HCT116 (cell line): ENCODE measurements around the gene DGKB. TPM values are rescaled to one million over a fixed set of nuclear protein-coding genes. Genes with fewer than 3 reads are reported as not detected.

Source experiments
- ATAC-seq: fragments of 200-7000 bp; cut with Tn5 transposase; 2 replicates; pipeline ENCODE4 v1.9.1; 2020; ENCODE audit warnings: mild to moderate bottlenecking, moderate library complexity
- BruUV-seq: library from RNA; stranded (reverse); fragments of 400-500 nt; replicated peaks from 2 replicates; lab custom pipeline; 2021; lab: Mats Ljungman, UMichigan
- CTCF ChIA-PET: fragments of 300-600 bp; sonication (Branson Sonifier 250); formaldehyde crosslinking; loops from one replicate; lab custom pipeline; 2021; ENCODE audit warnings: antibody characterized with exemption; lab: Charles Lee
- POLR2A ChIA-PET: fragments of 300-600, 350-600 bp; sonication (Branson Sonifier 250); formaldehyde crosslinking; loops from one replicate; lab custom pipeline; 2021; ENCODE audit warnings: antibody characterized with exemption; lab: Charles Lee
- RAD21 ChIA-PET, 2 experiments: fragments of 300-600 bp; sonication (Branson Sonifier 250); formaldehyde crosslinking; loops; one replicate each; lab custom pipeline; 2023; ENCODE audit warnings: low total read pairs in 2 of 2; ENCODE audit not compliant: uncharacterized antibody in 2 of 2, unreplicated experiment in 2 of 2, low non-redundant PET in 1 of 2; lab: Charles Lee
- DNase-seq: peaks from one replicate; pipeline ENCODE4 v3.0.0-alpha.2; 2010; ENCODE audit warnings: low read depth, low spot score
- H2AFZ ChIP-seq: fragments of 200-600 bp; shearing (Covaris generic), sonication (generic); 2 replicates; pipeline ENCODE4 v1.6.1; 2017; ENCODE audit warnings: low read depth, mixed run types, mixed read lengths, antibody characterized with exemption, low read length; ENCODE audit not compliant: poor library complexity, severe bottlenecking
- H3K27ac ChIP-seq: 2 replicates; pipeline ENCODE4 v1.5.1; 2012; ENCODE audit warnings: low read depth, low read length
- H3K27me3 ChIP-seq: fragments of 200-600 bp; sonication (generic); 2 replicates; pipeline ENCODE4 v1.6.1; 2016; ENCODE audit warnings: mixed run types, low read length, mixed read lengths; ENCODE audit not compliant: insufficient read depth
- H3K36me3 ChIP-seq, 2 experiments: fragments of 200-500 bp in 1 of 2; fragments of 200-600 bp in 1 of 2; sonication (Bioruptor generic) in 1 of 2; sonication (generic) in 1 of 2; 2 replicates each; pipeline versions ENCODE4 v1.5.1 to v1.6.1; 2014 to 2016; ENCODE audit warnings: low read length in 2 of 2, inconsistent platforms in 1 of 2, mixed read lengths in 1 of 2, mixed run types in 1 of 2; ENCODE audit not compliant: insufficient read depth in 2 of 2, control insufficient read depth in 1 of 2
- H3K4me1 ChIP-seq, 2 experiments: fragments of 200-600 bp in 1 of 2; sonication (generic) in 1 of 2; 2 replicates each; pipeline versions ENCODE4 v1.5.1 to v1.6.1; 2012 to 2017; ENCODE audit warnings: low read length in 2 of 2, inconsistent platforms in 1 of 2, mild to moderate bottlenecking in 1 of 2, mixed read lengths in 1 of 2, mixed run types in 1 of 2, moderate library complexity in 1 of 2; ENCODE audit not compliant: insufficient read depth in 2 of 2, control insufficient read depth in 1 of 2
- H3K4me2 ChIP-seq: fragments of 200-600 bp; sonication (generic); 2 replicates; pipeline ENCODE4 v1.6.1; 2017; ENCODE audit warnings: mixed run types, low read length, mixed read lengths
- H3K4me3 ChIP-seq, 2 experiments: fragments of 200-600 bp in 1 of 2; sonication (generic) in 1 of 2; replicated peaks in 1 of 2; 2 replicates each; pipeline ENCODE4 v1.5.1; 2011 to 2016; ENCODE audit warnings: low read length in 2 of 2, control low read depth in 1 of 2, low read depth in 1 of 2, mild to moderate bottlenecking in 1 of 2, mixed read lengths in 1 of 2, mixed run types in 1 of 2
- H3K79me2 ChIP-seq: fragments of 200-600 bp; sonication (generic); 2 replicates; pipeline ENCODE4 v1.6.1; 2017; ENCODE audit warnings: mild to moderate bottlenecking, mixed run types, low read length, moderate library complexity, mixed read lengths; ENCODE audit not compliant: insufficient read depth
- H3K9ac ChIP-seq: fragments of 200-600 bp; sonication (generic); 2 replicates; pipeline ENCODE4 v1.6.1; 2016; ENCODE audit warnings: low read length, mixed read lengths
- H3K9me2 ChIP-seq: fragments of 200-600 bp; sonication (generic), shearing (Covaris generic); 2 replicates; pipeline ENCODE4 v1.6.1; 2017; ENCODE audit warnings: mixed run types, mild to moderate bottlenecking, moderate library complexity; ENCODE audit not compliant: insufficient read depth
- H3K9me3 ChIP-seq, 2 experiments: fragments of 200-500 bp in 1 of 2; fragments of 200-600 bp in 1 of 2; sonication (Bioruptor generic) in 1 of 2; sonication (generic) in 1 of 2; 2 replicates each; pipeline ENCODE4 v1.6.1; 2014 to 2017; ENCODE audit warnings: low read length in 2 of 2, mixed read lengths in 2 of 2, inconsistent platforms in 1 of 2, low read depth in 1 of 2, mild to moderate bottlenecking in 1 of 2, mixed run types in 1 of 2, moderate library complexity in 1 of 2; ENCODE audit not compliant: control insufficient read depth in 1 of 2, insufficient read depth in 1 of 2
- H4K20me1 ChIP-seq: fragments of 200-600 bp; sonication (generic), shearing (Covaris generic); 2 replicates; pipeline ENCODE4 v1.6.1; 2017; ENCODE audit warnings: mixed run types, mild to moderate bottlenecking, moderate library complexity; ENCODE audit not compliant: insufficient read depth
- CBX3 ChIP-seq: IDR thresholded peaks from 2 replicates; pipeline ENCODE4 v1.6.1; 2012; ENCODE audit warnings: low read depth
- CEBPB ChIP-seq: IDR thresholded peaks from 2 replicates; pipeline ENCODE4 v1.6.1; 2012; ENCODE audit warnings: low read depth
- EGR1 ChIP-seq: IDR thresholded peaks from 2 replicates; pipeline ENCODE4 v1.6.1; 2012; ENCODE audit warnings: low read depth
- ELF1 ChIP-seq: IDR thresholded peaks from 2 replicates; pipeline ENCODE4 v1.6.1; 2012; ENCODE audit warnings: low read depth, borderline replicate concordance
- EZH2 ChIP-seq: fragments of 200-600 bp; sonication (generic); IDR thresholded peaks from 2 replicates; pipeline ENCODE4 v1.6.1; 2017; ENCODE audit warnings: antibody characterized with exemption, mixed run types
- EZH2phosphoT487 ChIP-seq: fragments of 200-600 bp; IDR thresholded peaks from 2 replicates; pipeline ENCODE4 v1.6.1; 2018; ENCODE audit warnings: antibody characterized with exemption, borderline replicate concordance
- POLR2A ChIP-seq: IDR thresholded peaks from 2 replicates; pipeline ENCODE4 v1.7.0; 2011; ENCODE audit warnings: borderline replicate concordance; ENCODE audit not compliant: insufficient read depth, insufficient read length; ENCODE audit errors: extremely low read depth
- POLR2AphosphoS5 ChIP-seq: IDR thresholded peaks from 2 replicates; pipeline ENCODE4 v1.6.1; 2011; ENCODE audit warnings: mild to moderate bottlenecking, low read depth, low read length, moderate library complexity
- SIN3A ChIP-seq: IDR thresholded peaks from 2 replicates; pipeline ENCODE4 v1.6.1; 2012; ENCODE audit warnings: low read depth
- SP1 ChIP-seq: IDR thresholded peaks from 2 replicates; pipeline ENCODE4 v1.6.1; 2012; ENCODE audit warnings: low read depth
- TCF7L2 ChIP-seq: IDR thresholded peaks from 2 replicates; pipeline ENCODE4 v1.7.0; 2011; ENCODE audit warnings: borderline replicate concordance, inconsistent platforms; ENCODE audit not compliant: insufficient read depth, insufficient read length; ENCODE audit errors: extremely low read depth
- YY1 ChIP-seq: IDR thresholded peaks from 2 replicates; pipeline ENCODE4 v1.6.1; 2011; ENCODE audit warnings: low read length, low read depth, moderate library complexity, mild to moderate bottlenecking; ENCODE audit not compliant: insufficient replicate concordance; ENCODE audit errors: extremely low read depth
- ZFX ChIP-seq: fragments of 450-650 bp; IDR thresholded peaks from 2 replicates; pipeline ENCODE4 v1.6.1; 2017
- ZNF274 ChIP-seq: fragments of 200-500 bp; sonication (Bioruptor generic); IDR thresholded peaks from 2 replicates; pipeline ENCODE4 v1.6.1; 2014; ENCODE audit warnings: mild to moderate bottlenecking, low read depth, low read length, inconsistent platforms
- intact Hi-C: fragments of 100-400 bp; cut with micrococcal nuclease; formaldehyde crosslinking; loops from 2 replicates; pipeline ENCODE4 v1.10.0; 2022
- total RNA-seq: library from RNA; stranded (reverse); gene quantifications from one replicate; pipeline ENCODE4 v1.2.1, GENCODE V29; 2021; ENCODE audit not compliant: unreplicated experiment
- TF ChIP-seq, protein P1 (sequence below): IDR thresholded peaks from 2 replicates; pipeline ENCODE4 v1.6.1; 2011; ENCODE audit warnings: mild to moderate bottlenecking, low read length, moderate library complexity; ENCODE audit not compliant: insufficient replicate concordance; ENCODE audit errors: extremely low read depth
- TF ChIP-seq, protein P2 (sequence below): IDR thresholded peaks from 2 replicates; pipeline ENCODE4 v1.6.1; 2012
- TF ChIP-seq, protein P3 (sequence below): IDR thresholded peaks from 2 replicates; pipeline ENCODE4 v1.6.1; 2012

DGKB gene
- total RNA-seq, 1 experiment from 2014 or later = 0.05 TPM

DNA sequence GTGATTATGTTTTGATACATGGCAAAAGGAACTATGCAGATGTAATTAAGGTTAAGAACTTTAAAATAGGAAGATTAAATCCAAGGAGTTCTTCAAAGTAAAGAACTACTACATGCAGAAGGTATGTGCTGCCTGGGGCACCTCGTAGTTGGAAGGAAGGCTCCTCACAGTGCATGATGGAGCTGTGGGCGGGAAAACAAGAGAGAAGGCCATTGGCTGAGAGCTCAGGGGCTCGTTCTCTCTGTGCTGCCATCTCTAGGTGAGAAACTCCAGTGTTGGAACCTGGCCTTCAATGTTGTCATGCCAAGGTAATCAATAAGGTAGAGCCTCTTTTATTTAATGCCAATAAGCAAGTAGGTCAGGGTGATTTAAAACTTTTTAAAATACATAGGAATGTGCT lies 521.7 kb downstream of the DGKB start:
- no peaks in the 10 kb centered on the region for H3K36me3 ChIP-seq
- H3K9ac ChIP-seq = no peak overlapping the region
- no peak overlapping the region for H3K27ac ChIP-seq
- intact Hi-C loops = no loop called here
- no peaks in the 10 kb centered on the region for H3K79me2 ChIP-seq
- ChIA-PET RAD21 (no interaction called here), CTCF (no interaction called here), POLR2A (no interaction called here)
- TF ChIP-seq SP1 = no peak
- TF ChIP-seq YY1 = no peak
- TF ChIP-seq CEBPB = no peak
- TF ChIP-seq, protein P1, sequence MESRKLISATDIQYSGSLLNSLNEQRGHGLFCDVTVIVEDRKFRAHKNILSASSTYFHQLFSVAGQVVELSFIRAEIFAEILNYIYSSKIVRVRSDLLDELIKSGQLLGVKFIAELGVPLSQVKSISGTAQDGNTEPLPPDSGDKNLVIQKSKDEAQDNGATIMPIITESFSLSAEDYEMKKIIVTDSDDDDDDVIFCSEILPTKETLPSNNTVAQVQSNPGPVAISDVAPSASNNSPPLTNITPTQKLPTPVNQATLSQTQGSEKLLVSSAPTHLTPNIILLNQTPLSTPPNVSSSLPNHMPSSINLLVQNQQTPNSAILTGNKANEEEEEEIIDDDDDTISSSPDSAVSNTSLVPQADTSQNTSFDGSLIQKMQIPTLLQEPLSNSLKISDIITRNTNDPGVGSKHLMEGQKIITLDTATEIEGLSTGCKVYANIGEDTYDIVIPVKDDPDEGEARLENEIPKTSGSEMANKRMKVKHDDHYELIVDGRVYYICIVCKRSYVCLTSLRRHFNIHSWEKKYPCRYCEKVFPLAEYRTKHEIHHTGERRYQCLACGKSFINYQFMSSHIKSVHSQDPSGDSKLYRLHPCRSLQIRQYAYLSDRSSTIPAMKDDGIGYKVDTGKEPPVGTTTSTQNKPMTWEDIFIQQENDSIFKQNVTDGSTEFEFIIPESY = no peak
- TF ChIP-seq, protein P2, sequence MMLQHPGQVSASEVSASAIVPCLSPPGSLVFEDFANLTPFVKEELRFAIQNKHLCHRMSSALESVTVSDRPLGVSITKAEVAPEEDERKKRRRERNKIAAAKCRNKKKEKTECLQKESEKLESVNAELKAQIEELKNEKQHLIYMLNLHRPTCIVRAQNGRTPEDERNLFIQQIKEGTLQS = no peak
- no peak overlapping the region for H3K4me2 ChIP-seq
- no peaks in the 10 kb centered on the region for H3K27me3 ChIP-seq
- H3K9me2 ChIP-seq = no peaks in the 10 kb centered on the region
- H3K4me1 ChIP-seq = no peaks in the 10 kb centered on the region
- no peaks in the 10 kb centered on the region for H3K9me3 ChIP-seq
- ATAC-seq (peak; percentile 50), DNase-seq (no peak)
- no peaks in the 10 kb centered on the region for H4K20me1 ChIP-seq
- no TSS peak for BruUV-seq
- H3K4me3 ChIP-seq = no peak overlapping the region
- H2AFZ ChIP-seq = no peak overlapping the region

DNA sequence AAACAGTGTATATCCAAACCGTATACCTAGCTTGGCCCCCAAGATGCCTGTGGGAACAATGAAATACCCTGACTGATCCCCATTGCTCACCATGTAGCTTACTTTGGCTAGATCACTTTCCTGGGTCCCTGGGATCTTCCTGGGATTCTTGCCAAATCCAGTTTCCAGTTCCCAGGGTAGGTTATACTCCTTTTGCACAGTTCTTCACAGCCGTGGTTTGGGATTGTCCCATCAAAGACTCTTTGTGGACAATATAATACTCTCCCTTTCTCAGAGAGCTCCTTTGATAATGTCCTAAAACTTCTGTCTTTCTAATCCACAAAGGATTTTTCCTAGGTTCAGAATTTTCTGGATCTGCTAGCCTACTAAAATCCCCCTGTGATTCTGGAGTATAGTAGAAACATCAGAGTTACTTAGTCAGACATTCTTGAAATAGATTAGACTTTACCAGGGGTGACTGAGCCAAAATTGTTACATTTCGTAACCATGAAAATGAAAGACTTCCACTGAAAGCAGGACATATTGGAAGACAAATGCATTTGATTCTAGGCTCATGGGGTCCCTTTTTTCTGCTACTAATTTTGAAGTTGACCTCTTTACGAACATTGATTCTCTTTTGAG lies 524.8 kb downstream of the DGKB start:
- POLR2A ChIA-PET = no interaction called here
- BruUV-seq = no TSS peak

More for the DNA sequence above, 524.8 kb downstream of the DGKB start:
- Histone ChIP-seq H4K20me1 (no peaks in the 10 kb centered on the region), H3K4me1 (no peaks in the 10 kb centered on the region), H3K27ac (no peak overlapping the region), H3K4me2 (no peak overlapping the region), H3K9ac (no peak overlapping the region), H3K9me2 (no peaks in the 10 kb centered on the region), H3K79me2 (no peaks in the 10 kb centered on the region), H3K27me3 (no peaks in the 10 kb centered on the region), H3K9me3 (no peaks in the 10 kb centered on the region), H2AFZ (no peak overlapping the region), H3K36me3 (no peaks in the 10 kb centered on the region), H3K4me3 (no peak overlapping the region)
- ATAC-seq (no peak), DNase-seq (no peak)
- TF ChIP-seq TCF7L2 (no peak), POLR2A (no peak), ZFX (no peak), POLR2AphosphoS5 (no peak), ZNF274 (no peak), EGR1 (no peak), SIN3A (no peak), EZH2phosphoT487 (no peak), EZH2 (no peak), CBX3 (no peak), ELF1 (no peak), YY1 (no peak)
- TF ChIP-seq, protein P1 = no peak
- TF ChIP-seq, protein P3, sequence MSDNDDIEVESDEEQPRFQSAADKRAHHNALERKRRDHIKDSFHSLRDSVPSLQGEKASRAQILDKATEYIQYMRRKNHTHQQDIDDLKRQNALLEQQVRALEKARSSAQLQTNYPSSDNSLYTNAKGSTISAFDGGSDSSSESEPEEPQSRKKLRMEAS = no peak
- ChIA-PET CTCF (no interaction called here), RAD21 (no interaction called here)
- intact Hi-C loops = no loop called here
